CD4-positive, alpha-beta T cell treated with Interferon gamma for 1 hour (primary cell): ENCODE measurements around the gene ACSL5.
"Not testable (repeated sequence)": the region's sequence is repeated elsewhere in the genome, so short reads cannot be mapped to it uniquely, and the experiment has no call there.

Source experiments
- DNase-seq: peaks from one replicate; pipeline ENCODE4 v3.0.0-alpha.2; 2020

Gene ACSL5

DNA sequence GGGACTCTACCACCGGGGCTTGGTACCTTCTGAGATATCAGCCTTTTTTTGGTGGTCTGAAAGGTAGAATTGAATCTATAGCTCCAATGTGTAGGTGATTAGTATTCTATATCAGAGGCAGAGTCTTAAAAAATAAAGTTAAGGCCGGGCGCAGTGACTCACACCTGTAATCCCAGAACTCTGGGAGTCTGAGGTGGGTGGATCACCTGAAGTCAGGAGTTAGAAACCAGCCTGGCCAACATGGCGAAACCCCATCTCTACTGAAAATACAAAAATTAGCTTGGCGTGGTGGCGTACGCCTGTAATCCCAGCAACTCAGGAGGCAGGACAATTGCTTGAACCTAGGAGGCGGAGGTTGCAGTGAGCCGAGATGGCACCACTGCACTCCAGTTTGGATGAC, 3.2 kb downstream of the ACSL5 start:
- not testable (repeated sequence) for DNase-seq

DNA sequence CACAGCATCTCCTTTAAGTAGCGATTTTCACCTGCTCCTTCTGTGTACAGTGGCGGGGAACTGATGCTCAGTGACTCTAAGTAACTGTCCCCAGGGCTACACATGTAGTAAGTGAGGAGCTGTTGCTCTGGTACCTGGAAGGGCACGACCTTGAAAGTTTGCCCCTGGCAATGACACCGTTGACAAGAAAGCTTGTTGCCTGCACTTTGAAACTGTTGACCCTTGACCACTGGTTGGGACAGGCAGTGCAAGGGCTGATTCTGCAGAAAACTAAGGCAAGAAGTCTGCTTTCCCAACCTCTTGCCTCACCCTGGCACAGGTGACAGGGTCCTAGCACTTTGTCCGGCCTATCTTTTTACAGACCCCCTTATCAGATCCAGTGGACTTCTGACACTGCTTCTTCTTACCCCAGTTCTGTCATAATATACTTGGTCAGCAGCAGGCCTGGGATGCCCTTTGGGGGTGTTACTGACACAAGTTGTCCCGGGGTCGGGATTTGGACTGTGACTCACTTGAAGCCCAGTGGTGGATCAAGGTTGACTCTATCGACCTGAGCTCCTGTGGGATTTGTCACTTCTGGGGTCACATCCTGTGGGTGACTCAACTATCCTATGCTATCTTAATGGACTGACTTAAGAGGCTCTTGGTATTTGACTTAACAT, 5.8 kb downstream of the ACSL5 start:
- no peak for DNase-seq

DNA sequence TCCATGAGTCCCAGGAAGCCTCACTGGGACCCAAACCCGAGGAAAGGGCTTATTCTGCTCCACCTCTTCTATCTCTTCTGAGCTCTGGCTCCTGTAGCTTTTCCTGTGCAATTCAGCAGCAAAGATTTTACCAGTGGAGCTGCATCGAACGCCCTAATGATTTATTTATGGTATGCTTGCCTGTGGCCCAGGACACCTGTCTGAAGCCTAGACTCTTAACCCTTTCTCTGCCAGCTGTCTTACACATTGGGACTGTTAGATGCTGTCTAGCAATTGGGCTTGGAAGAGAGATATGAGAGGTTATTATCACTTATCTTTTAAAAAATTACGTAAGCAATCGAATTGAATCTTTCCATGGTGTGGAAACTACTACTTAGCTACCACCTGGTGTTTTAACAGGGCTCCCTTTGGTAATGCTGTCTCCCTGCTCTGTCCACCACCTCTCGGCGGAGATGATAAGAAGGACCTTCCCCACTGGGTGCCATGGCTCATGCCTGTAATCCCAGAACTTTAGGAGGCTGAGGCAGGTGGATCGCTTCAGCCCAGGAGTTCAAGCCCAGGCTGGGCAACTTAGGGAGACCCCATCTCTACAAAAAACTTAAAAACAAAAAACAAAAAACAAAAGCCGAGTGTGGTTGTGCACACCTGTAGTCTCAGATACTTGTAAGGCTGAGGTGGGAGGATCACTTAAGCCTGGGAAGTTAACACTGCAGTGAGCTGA, 8.8 kb downstream of the ACSL5 start:
- no peak for DNase-seq

DNA sequence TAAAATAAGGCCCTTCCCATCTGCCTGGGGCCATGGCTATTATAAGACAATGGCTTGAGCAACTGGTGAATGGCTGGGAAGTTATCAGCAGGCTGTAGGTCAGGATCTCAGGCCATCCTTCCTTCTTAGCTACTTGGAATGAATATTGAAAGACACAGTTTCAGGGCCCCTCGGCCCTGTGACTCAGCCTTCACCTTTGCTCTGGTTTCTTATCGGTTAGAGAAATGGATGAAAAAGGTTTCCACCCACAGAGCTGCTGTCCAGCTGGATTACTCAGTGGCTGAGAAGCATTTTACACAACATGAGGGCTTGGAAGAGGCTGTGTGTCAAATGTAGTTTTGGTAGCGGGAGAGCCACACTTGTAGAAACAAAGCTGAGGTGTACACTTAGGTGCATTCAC, 9.4 kb downstream of the ACSL5 start:
- no peak for DNase-seq

DNA sequence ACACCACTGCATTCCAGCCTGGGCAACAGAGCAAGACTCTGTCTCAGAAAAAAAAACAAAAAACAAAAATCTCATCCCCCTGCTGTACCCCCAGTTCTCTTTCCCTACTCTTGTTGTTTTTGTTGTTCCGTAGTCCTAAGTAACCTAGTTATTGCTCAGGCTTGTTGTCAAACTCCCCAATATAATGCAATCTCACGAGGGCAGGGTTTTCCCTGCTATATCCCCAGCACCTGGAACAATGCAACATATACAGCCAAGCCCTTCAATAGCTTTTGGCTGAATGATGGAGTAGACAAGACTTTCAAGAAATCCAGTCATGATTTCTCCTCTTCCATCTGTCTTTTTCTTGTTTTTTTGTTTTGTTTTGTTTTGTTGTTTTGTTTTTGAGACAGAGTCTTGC, 10.2 kb downstream of the ACSL5 start:
- DNase-seq = no peak

DNA sequence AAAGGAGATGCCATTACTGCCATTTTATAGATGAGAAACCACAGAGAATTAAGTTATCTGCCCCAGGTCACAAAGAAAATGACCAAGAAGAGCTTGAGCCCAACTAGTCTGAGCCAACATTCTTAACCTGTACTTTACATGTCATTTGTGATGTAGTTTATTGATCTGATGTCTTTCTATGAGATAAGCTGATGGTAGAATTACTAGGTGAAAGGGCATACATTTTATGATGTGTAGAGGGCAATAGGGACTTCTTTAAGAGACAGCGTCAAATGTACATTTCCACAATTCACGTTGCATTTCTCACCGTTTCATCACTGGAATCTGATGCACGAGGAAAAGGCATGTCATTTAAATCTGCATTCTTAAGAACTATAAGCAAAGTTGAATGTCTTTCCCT, 11.3 kb downstream of the ACSL5 start:
- no peak for DNase-seq

DNA sequence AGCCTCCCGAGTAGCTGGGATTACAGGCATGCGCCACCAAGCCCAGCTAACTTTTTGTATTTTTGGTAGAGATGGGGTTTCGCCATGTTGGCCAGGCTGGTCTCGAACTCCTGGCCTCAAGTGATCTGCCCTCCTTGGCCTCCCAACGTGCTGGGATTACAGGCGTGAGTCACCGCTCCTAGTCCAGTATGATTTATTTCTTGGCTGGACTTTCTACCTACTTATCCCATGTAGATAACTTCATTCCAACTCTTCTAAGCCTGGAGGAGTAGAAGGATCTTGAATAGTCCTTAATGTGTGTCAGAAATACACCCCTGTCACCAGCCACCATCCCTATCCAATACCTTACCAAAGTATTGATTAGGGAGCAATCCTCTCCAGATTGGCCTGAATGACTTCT, 14.1 kb downstream of the ACSL5 start:
- DNase-seq = not testable (repeated sequence)

DNA sequence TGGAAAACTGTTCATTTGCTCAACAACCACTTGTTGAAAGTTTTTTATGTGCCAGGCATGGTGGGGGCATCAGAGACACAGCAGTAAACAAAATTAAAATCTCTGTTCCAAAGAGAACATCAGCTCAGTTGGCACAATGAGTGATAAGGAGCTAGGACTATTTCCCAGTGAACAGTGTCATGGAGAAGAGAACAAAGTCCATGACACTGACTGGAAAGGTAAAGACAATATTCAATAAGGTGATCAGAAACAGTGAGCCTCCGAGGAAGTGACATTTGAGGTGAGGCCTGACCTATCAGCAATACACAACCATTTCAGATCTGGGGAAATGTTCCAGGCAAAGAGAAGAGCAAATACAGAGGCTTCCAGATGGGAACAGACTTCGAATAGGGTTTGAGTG, 14.6 kb downstream of the ACSL5 start:
- no peak for DNase-seq

DNA sequence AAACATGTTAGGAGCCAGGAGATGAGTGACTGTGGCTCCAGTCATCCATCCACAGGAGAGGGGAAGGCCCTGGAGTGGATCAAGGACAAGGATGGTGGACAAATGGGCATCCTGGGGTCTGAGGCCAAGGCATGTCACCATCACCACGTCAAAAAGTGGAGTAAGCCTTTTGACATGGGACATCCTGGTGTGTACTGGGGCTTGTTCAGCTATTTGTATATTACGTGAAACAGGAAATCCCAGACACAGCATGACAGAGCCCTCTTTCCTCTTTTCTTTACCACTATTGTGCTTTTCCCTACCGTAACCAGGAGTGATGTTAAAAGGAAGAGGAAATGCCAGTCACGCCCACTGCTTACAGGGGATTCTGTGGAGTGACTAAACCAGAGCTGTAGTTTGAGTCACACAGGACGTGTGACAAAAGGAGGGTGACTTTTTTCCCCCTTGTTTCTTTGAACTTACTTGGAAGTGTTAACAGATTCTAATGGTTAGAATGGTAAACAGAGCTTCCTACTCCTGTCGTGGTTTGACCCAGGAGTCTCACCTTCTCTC, 15.4 kb downstream of the ACSL5 start:
- DNase-seq = peak; percentile 73

DNA sequence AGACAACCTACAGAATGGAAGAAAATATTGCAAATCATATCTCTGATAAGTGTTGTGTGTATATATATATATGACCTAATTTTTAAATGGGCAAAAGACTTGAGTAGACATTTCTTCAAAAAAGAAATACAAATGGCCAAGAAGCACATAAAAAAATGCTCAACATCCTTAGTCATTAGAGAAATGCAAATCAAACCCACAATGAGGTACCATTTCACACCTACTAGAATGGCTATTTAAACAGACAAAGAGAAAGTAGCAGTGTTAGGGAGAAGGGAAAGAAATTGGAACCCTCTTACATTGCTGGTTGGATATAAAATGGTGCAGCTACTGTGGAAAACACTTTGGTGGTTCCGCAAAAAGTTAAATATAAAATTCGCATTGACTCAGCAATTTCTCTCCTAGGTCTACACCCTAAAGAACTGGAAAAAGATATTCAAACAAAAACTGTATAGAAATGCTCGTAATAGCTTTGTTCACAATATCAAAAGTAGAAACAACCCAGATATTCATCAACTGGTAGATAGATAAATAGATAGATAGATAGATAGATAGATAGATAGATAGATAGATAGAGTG, 16.3 kb downstream of the ACSL5 start:
- no peak for DNase-seq

DNA sequence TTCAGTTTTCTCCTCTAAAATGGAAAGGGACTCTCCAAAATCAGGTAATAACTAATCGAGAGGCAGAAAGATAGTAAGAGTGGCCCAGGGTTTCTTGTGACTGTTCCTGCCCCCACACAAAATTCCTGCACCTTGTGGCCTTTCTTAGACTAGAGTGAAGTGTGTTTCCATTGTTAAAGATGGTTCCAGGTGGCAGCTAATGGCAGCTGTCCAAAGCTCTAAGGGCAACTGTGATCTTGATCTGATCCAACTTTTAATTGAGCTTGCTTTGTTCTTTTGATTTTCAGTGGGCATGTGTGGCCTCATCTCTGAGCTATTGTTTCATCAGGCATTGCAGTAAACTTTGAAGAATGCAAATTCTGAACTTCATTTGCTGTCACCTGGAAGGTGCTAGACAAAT, 19.4 kb downstream of the ACSL5 start:
- no peak for DNase-seq

DNA sequence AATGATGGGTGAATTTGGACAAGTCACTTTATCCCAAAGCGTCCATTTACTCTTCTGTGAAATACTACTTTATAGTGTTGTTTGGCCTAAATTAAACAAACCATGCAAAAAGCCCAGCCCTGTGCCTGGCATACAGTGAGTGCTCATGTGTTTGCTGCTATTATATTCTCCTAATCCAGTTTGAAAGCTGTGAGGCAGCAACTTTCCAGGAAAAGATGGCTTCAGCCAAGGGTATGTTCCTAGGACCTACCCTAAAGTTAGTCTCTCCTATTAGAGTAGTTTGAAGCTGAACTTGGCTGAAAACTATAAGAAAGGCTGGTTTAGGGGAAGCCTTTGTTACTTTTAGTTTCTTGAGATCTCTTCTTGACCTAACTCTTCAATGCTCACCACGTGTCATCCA, 19.9 kb downstream of the ACSL5 start:
- no peak for DNase-seq

DNA sequence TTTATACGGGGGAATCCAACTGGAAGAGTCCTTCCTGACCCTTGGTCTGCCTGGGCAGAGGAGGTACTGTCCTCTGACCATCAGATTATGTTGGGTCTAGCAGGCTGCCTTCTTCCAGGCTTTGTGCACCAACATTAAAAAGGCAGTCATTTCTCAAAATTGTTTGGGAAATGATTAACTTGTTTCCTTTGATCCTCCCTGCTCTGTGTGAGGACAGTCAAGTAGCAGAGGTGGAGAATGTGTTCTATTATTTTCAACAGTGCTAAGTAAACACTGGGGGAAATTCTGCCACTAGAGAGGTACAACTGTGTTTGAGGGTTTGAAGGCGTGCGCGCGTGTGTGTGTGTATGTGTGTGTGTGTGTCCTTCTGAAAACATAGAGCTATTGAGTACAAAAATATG, 20.6 kb downstream of the ACSL5 start:
- no peak for DNase-seq

DNA sequence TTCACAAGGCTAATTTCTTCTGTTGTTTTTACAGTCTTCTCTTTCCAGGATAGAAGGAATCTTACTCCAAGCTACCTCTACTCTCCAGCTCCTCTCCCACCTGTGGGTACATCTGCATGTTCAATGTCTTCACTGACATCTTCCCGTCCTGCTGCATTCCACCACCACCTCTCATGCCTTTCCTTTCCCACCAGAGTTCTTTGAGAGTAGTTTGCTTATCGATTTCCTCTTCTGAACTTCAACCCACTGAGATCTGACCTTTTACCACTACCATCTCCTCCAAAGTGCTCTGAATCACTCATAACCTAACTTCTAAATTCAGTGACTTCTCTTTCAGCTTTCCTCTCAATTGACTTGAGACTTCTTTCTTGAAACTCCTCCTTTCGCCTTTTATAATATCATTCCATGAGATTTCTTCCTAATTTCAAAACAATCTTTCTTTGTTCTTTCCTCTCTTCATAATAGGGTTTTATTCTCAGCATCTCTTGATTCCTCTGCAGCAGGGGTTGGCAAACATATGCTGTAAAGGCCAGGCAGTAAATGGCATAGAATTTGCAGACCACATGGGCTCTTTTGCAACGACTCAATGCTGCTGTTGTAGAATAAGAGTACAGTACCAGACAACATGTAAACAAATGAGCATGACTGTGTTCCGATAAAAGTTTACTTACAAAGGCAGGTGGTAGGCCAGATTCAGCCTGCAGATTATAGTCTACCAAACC, 22.1 kb downstream of the ACSL5 start:
- no peak for DNase-seq

DNA sequence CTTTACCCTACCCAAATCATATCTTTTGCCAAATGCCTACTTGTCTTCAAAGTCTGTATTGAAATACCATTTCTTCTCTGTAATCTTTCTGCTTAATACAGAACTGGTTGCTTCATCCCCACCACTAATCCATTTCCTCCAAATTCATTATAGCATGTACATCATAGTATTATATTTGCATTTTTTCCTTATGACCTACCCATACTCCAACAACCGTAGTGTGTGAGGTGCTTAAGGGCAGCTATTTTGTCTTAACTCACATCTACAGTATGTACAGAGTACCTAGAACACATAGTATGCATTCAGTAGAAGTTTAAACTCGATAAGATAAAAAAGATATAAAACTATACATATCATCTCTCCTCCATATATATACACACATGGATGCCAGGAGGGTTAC, 23.7 kb downstream of the ACSL5 start:
- no peak for DNase-seq

DNA sequence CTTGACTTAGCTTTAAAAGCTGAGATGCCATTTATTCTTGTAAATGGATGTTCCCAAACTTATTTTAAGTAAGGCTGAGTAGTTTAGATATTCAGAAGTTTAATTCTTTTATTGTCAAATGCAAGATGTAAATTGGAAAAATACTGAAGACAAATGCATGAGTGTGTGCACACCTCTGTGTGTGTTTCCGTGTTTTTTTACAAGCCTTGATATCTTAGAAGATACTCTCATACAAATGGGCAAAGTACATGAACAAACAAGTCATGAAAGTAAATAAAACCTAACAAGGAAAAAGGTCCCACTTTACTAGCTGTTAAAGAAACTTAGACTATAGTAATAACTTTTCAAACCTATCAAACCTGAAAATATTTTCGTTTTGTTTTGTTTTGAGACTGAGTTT, 29.0 kb downstream of the ACSL5 start:
- no peak for DNase-seq

DNA sequence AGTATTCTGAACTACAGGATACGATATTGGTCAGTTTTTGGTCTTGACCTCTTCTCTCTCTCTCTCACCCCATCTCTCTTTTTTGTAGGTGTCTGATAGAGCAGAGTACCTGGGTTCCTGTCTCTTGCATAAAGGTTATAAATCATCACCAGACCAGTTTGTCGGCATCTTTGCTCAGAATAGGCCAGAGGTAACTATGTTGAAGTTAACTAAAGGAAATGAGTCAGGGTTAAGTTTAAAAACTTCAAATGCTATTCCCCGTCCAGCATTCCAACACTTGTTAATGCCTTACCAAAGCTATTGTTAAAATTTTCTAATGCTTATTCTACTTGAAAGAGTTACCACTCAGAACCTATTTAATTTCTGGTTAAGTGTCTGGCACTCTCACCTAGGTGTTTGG, 30.7 kb downstream of the ACSL5 start:
- DNase-seq = no peak

DNA sequence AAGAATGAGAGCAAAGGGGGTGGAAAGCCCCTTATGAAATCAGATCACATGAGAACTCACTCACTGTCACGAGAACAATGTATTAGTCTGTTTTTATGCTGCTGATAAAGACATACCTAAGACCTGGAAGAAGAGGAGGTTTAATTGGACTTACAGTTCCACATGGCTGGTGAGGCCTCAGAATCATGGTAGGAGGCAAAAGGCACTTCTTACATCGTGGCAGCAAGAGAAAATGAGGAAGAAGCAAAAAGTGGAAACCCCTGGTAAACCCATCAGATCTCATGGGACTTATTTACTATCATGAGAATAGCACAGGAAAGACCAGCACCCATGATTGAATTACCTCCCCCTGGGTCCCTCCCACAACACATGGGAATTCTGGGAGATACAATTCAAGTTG, 32.9 kb downstream of the ACSL5 start:
- DNase-seq = not testable (repeated sequence)

DNA sequence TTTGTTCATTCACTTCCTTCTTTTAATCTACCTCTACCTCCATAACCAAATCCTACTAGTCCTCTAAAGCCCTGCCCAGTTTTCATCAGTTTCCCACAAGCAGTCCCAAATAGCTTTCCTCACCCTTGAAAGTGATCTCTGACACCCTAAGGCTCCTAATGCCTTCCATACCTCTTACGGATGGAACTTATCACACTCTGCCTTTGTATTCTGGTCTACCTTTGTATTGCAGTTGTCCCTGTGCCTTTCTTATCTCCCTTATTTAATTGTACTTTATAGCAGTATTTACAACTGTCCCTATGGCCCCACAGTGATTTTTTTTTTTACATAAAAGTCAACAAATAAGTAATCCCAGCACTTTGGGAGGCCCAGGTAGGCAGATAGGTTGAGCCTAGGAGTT, 33.8 kb downstream of the ACSL5 start:
- DNase-seq = no peak

DNA sequence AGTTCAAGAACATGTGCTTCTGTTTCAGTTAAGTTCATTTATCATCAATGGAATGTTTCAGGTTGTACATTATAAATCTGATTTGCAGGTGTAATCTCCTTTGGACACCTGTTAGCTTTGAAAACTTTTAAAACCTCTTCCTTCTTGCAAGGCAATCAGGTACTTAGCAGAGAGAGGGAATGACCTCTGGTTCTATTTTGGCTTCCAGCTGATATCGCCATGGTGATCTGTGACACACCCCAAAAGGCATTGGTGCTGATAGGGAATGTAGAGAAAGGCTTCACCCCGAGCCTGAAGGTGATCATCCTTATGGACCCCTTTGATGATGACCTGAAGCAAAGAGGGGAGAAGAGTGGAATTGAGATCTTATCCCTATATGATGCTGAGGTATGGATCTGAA, 35.4 kb downstream of the ACSL5 start:
- no peak for DNase-seq

DNA sequence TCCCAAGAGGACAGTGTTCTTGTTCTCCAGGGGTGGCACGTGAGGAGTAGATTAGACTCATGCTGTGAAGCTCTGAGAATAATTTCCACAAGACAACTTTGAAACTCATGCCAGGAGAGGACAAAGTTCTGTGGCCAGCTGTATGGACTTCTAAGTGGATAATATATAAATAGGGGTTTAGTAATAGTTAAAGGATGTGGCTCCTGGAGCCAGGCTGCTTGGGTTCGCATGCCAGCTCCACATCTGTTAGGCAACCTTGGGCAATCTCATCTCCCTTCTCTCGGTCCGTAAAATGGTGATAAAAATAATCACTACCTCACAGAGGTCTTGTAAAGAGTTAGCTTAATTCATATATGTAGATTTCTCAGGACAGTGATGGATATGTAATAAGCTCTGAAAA, 35.8 kb downstream of the ACSL5 start:
- DNase-seq = no peak

DNA sequence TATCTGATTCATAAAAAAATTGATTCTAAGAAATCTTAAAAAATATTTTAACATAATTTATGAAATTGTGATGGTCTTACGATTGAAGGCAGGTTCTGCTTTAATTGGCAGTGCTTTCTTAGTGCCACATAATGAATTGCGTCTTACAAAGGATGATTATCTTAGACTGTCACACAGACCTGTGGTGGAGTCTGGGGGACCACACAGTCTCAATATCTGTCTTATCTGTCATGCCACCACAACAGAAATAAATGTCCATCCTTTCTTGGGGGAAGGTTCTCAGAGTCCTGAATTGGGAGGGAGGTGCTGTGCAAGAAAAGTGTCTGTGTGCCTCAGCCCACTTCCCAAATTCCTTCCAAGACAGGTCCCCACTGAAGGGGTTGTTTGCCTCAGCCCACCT, 38.8 kb downstream of the ACSL5 start:
- DNase-seq = no peak

DNA sequence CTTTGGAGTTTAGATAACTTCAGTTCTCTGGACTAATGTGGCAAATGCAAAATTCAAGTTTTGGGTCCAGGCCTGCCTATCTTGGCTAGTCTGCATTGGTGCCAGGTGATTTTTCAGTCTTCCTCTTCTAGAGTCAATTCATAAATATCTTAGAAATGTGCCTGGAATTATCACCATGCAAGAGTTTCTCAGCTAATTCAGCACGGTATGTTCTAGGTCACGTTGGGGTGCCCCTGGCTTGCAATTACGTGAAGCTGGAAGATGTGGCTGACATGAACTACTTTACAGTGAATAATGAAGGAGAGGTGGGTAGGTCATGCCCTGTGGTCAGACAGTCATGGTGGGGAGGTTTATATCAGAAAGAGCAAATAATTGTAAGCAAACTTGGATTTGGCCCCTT, 47.8 kb downstream of the ACSL5 start:
- no peak for DNase-seq

DNA sequence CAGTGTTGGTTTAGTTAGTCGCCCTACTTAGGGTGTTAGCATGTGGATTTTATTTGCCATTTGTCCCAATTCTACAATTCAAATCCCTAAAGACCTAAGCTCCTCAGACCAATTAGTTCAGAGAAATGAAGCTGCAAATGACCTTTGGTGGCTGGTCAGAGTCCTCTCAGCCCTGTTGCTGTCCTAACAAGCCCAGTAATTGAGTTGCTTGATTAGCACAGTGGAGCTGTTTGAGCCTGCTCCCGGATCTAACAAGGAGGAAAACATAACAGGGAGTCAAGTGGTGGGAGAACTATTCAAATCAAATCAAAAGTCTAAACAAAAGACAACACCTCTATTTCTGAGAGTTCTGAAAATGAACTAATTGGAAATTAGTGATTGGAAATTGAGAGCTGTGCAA, 50.7 kb downstream of the ACSL5 start:
- DNase-seq = no peak
